GM21367 (cell line): ENCODE results near the gene CFAP65.

ENCODE experiments used
- ATAC-seq: cut with Tn5 transposase; IDR thresholded peaks from one replicate; pipeline ENCODE4 v1.9.1; 2021; ENCODE audit not compliant: unreplicated experiment

Gene CFAP65

GRCh38 chr2:219017201-219017931 lies 23.9 kb downstream of the CFAP65 start:
- ATAC-seq: no peak

GRCh38 chr2:219016721-219017120 lies 24.6 kb downstream of the CFAP65 start:
- no peak for ATAC-seq

- no peak for ATAC-seq
Measured at GRCh38 chr2:219010873-219011272, 30.4 kb downstream of the CFAP65 start.

- ATAC-seq: no peak
Measured at GRCh38 chr2:219010162-219010756, 31.1 kb downstream of the CFAP65 start.

- ATAC-seq: no peak
Measured at GRCh38 chr2:219009294-219009693, 32.0 kb downstream of the CFAP65 start.

GRCh38 chr2:219003979-219004378 lies 37.3 kb downstream of the CFAP65 start:
- no peak for ATAC-seq

GRCh38 chr2:219003267-219003634 lies 38.1 kb downstream of the CFAP65 start:
- no peak for ATAC-seq

- no peak for ATAC-seq
Measured at GRCh38 chr2:219002395-219003266, 38.7 kb downstream of the CFAP65 start.

- no peak for ATAC-seq
Measured at GRCh38 chr2:219001577-219002394, 39.5 kb downstream of the CFAP65 start.

- no peak for ATAC-seq
Measured at GRCh38 chr2:219001100-219001576, 40.2 kb downstream of the CFAP65 start.

- no peak for ATAC-seq
Measured at GRCh38 chr2:219000569-219000960, 40.8 kb downstream of the CFAP65 start.

- no peak for ATAC-seq
Measured at GRCh38 chr2:218999881-219000568, 41.3 kb downstream of the CFAP65 start.

GRCh38 chr2:218999021-218999880 lies 42.1 kb downstream of the CFAP65 start:
- no peak for ATAC-seq

- ATAC-seq: no peak
Measured at GRCh38 chr2:218998414-218999002, 42.8 kb downstream of the CFAP65 start.

GRCh38 chr2:218997731-218998130 lies 43.6 kb downstream of the CFAP65 start:
- no peak for ATAC-seq

- no peak for ATAC-seq
Measured at GRCh38 chr2:218996937-218997336, 44.4 kb downstream of the CFAP65 start.

- ATAC-seq: no peak
Measured at GRCh38 chr2:218995972-218996711, 45.2 kb downstream of the CFAP65 start.

- no peak for ATAC-seq
Measured at GRCh38 chr2:218995561-218995960, 45.8 kb downstream of the CFAP65 start.
